Esophagus squamous epithelium (tissue), 5 donors: ENCODE results near the gene ABHD2. TPM values are rescaled to one million over a fixed set of nuclear protein-coding genes. Genes with fewer than 3 reads are reported as not detected.
"Not testable (repeated sequence)": the region's sequence is repeated elsewhere in the genome, so short reads cannot be mapped to it uniquely, and the experiment has no call there.

Experiments used
- DNase-seq: peaks from one replicate; lab custom pipeline; 2025; lab: John Stamatoyannopoulos, UW
- H3K27ac ChIP-seq, 4 donors: fragments of 200-600 bp; sonication (generic); one replicate each; pipeline ENCODE4 v1.5.1; 2016 to 2019; ENCODE audit warnings: mild to moderate bottlenecking in 1 of 4
- H3K27me3 ChIP-seq, 4 donors: fragments of 200-600 bp; sonication (generic); 1 replicate in 3 of 4; 2 replicates in 1 of 4; pipeline versions ENCODE4 v1.5.1 to v1.6.0; 2017 to 2021; ENCODE audit warnings: antibody characterized with exemption in 1 of 4
- H3K36me3 ChIP-seq, 3 donors: fragments of 200-600 bp; sonication (generic); one replicate each; pipeline ENCODE4 v1.5.1; 2016 to 2019
- H3K4me1 ChIP-seq, 3 donors: fragments of 200-600 bp; sonication (generic); one replicate each; pipeline ENCODE4 v1.5.1; 2017 to 2019
- H3K4me3 ChIP-seq, 4 donors: fragments of 200-600 bp; sonication (generic); 1 replicate in 3 of 4; 2 replicates in 1 of 4; pipeline ENCODE4 v1.5.1; 2016 to 2019; ENCODE audit warnings: mild to moderate bottlenecking in 2 of 4, moderate library complexity in 1 of 4
- H3K9me3 ChIP-seq, 3 donors: fragments of 200-600 bp; sonication (generic); one replicate each; pipeline ENCODE4 v1.5.1; 2016 to 2019
- POLR2A ChIP-seq, 4 donors: fragments of 450-650 bp; IDR thresholded peaks; one replicate each; pipeline ENCODE4 v1.6.1; 2017; ENCODE audit warnings: antibody characterized with exemption in 4 of 4, mild to moderate bottlenecking in 4 of 4, moderate library complexity in 3 of 4
- WGBS, 2 donors: methylation state at CpG; one replicate each; pipeline ENCODE4 v1.1.5; 2018; 5-methylcytosine and 5-hydroxymethylcytosine counted together
- intact Hi-C: fragments of 100-400 bp; cut with DNase I; formaldehyde crosslinking; loops from one replicate; pipeline ENCODE4 v1.15.0; 2022
- total RNA-seq, 4 donors: library from RNA; depleted of rRNA; stranded (reverse); fragments of >200 nt; gene quantifications; one replicate each; pipeline ENCODE4 v1.1.0, GENCODE V29; 2016
- TF ChIP-seq, protein P1 (sequence below), 6 experiments: fragments of 450-650 bp in 4 of 6; fragments of 200-600 bp in 2 of 6; sonication (generic) in 2 of 6; IDR thresholded peaks; one replicate each; pipeline ENCODE4 v1.5.1; 2016 to 2019; ENCODE audit warnings: antibody characterized with exemption in 6 of 6, mild to moderate bottlenecking in 4 of 6, moderate library complexity in 4 of 6
- donor health status: DM: yes; HTN: yes; CAD: no.

The ABHD2 gene
- total RNA-seq, 4 donors from 2014 or later: 31.0 to 49.3 (median 35.3) TPM

DNA sequence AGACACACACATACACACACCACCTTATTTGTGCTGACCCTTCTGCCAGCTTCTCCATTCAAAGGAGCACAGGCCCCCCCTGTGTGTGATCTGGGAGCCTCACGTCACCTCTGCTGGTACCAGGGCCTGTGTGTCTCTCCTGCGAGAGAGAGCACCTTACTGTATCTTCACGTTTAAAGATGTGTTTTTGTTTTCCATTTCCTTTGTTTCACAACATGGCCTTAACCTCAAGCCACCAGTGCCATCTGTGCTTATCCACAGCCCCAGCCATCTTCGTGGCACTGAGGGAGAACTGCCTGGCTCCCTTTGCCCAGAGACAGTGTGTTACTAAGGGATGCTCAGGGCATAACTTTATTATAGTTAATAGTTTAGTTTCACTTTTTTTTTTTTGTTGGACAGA, 52.3 kb downstream of the ABHD2 start:
- intact Hi-C loops: no loop called here
- Histone ChIP-seq H3K4me3 (no peak overlapping the region), H3K4me1 (peaks cover 0 to 77% (median 29%) of the 10 kb centered on the region in 3 donors), H3K27me3 (no peaks in the 10 kb centered on the region), H3K9me3 (no peaks in the 10 kb centered on the region), H3K27ac (peak overlapping the region in 3 of 4 donors; percentile 18 to 43 (median 30)), H3K36me3 (peaks cover 0 to 33% (median 0%) of the 10 kb centered on the region in 3 donors)
- TF ChIP-seq POLR2A (IDR thresholded peaks at IDR 0.05): no peak
- TF ChIP-seq, protein P1, sequence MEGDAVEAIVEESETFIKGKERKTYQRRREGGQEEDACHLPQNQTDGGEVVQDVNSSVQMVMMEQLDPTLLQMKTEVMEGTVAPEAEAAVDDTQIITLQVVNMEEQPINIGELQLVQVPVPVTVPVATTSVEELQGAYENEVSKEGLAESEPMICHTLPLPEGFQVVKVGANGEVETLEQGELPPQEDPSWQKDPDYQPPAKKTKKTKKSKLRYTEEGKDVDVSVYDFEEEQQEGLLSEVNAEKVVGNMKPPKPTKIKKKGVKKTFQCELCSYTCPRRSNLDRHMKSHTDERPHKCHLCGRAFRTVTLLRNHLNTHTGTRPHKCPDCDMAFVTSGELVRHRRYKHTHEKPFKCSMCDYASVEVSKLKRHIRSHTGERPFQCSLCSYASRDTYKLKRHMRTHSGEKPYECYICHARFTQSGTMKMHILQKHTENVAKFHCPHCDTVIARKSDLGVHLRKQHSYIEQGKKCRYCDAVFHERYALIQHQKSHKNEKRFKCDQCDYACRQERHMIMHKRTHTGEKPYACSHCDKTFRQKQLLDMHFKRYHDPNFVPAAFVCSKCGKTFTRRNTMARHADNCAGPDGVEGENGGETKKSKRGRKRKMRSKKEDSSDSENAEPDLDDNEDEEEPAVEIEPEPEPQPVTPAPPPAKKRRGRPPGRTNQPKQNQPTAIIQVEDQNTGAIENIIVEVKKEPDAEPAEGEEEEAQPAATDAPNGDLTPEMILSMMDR (IDR thresholded peaks at IDR 0.05): no peak
- no peak for DNase-seq
- WGBS, 2 donors: 71 to 75% methylated on average over 4 of the region's 4 CpGs

- H3K4me3 ChIP-seq, H3K27me3 ChIP-seq, intact Hi-C loops, DNase-seq, H3K9me3 ChIP-seq: not testable (repeated sequence)
- Histone ChIP-seq H3K27ac (peak overlapping the region in 1 of 4 donors; percentile 4), H3K36me3 (peaks cover 0 to 28% (median 0%) of the 10 kb centered on the region in 3 donors), H3K4me1 (peaks cover 0 to 77% (median 31%) of the 10 kb centered on the region in 3 donors)
- WGBS, 2 donors: 91 to 98% methylated on average over 6 to 9 of the region's 10 CpGs
Measured at GRCh38 chr15:89141159-89141558, 52.9 kb downstream of the ABHD2 start.

DNA sequence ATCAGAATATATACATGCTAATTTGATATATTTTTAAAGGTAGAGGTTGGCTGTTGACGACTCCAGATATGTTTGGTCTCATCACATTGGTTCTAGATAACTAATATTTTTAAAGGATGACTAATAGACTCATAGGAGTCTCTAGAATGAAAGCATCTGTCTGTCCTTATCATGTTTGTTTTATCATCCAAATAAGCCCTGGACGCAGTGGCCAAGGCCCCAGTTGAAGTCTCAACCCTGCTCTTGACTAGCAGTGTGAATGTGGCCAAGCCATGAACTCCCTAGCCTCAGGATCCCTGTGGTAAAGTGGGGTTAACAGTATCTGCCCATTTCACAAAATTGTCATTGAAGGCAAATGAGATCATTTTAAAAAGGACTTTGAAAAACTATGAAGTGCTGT, 53.6 kb downstream of the ABHD2 start:
- H3K27me3 ChIP-seq: no peaks in the 10 kb centered on the region
- H3K4me1 ChIP-seq: peaks cover 0 to 69% (median 23%) of the 10 kb centered on the region in 3 donors
- DNase-seq: no peak
- H3K36me3 ChIP-seq: peaks cover 0 to 24% (median 0%) of the 10 kb centered on the region in 3 donors
- WGBS, 2 donors: 82 to 90% methylated on average over 2 of the region's 2 CpGs
- intact Hi-C loops: no loop called here
- peak overlapping the region in 1 of 4 donors; percentile 4 for H3K27ac ChIP-seq
- TF ChIP-seq, protein P1 (IDR thresholded peaks at IDR 0.05): no peak
- no peak overlapping the region for H3K4me3 ChIP-seq
- H3K9me3 ChIP-seq: no peaks in the 10 kb centered on the region

- peaks cover 0 to 24% (median 0%) of the 10 kb centered on the region in 3 donors for H3K36me3 ChIP-seq
- no peak for DNase-seq
- H3K27me3 ChIP-seq: no peaks in the 10 kb centered on the region
- intact Hi-C loops: no loop called here
- H3K9me3 ChIP-seq: no peaks in the 10 kb centered on the region
- H3K4me3 ChIP-seq: no peak overlapping the region
- no peak for TF ChIP-seq POLR2A (IDR thresholded peaks at IDR 0.05)
- TF ChIP-seq, protein P1 (IDR thresholded peaks at IDR 0.05): no peak
- H3K4me1 ChIP-seq: peaks cover 0 to 64% (median 21%) of the 10 kb centered on the region in 3 donors
- H3K27ac ChIP-seq: peak overlapping the region in 1 of 4 donors; percentile 4
- WGBS, 2 donors: 63 to 70% methylated on average over 5 of the region's 5 CpGs
Measured at GRCh38 chr15:89142423-89142822, 54.2 kb downstream of the ABHD2 start.

GRCh38 chr15:89143503-89144162, 55.4 kb downstream of the ABHD2 start:
- Histone ChIP-seq H3K36me3 (peaks cover 0 to 24% (median 0%) of the 10 kb centered on the region in 3 donors), H3K9me3 (no peaks in the 10 kb centered on the region), H3K4me3 (no peak overlapping the region), H3K27me3 (no peaks in the 10 kb centered on the region), H3K4me1 (peaks cover 0 to 52% (median 13%) of the 10 kb centered on the region in 3 donors), H3K27ac (peak overlapping the region in 3 of 4 donors; percentile 44 to 60 (median 46))
- TF ChIP-seq POLR2A (IDR thresholded peaks at IDR 0.05): no peak
- TF ChIP-seq, protein P1 (IDR thresholded peaks at IDR 0.05): no peak
- intact Hi-C loops: no loop called here
- 63 to 65% methylated on average over 6 of the region's 6 CpGs for WGBS, 2 donors
- no peak for DNase-seq
